OCI-LY1 (cell line): ENCODE data around the gene ELMO1.

Experiments
- EZH2 ChIP-seq: fragments of 200-600 bp; sonication (generic), shearing (Covaris generic); IDR thresholded peaks from 2 replicates; pipeline ENCODE4 v1.8.0; 2017; ENCODE audit warnings: borderline replicate concordance, mixed run types, mild to moderate bottlenecking, antibody characterized with exemption, low read length, moderate library complexity, mixed read lengths
- TF ChIP-seq, protein P1 (sequence below): fragments of 200-600 bp; sonication (generic), shearing (Covaris generic); IDR thresholded peaks from 2 replicates; pipeline ENCODE4 v1.5.1; 2017; ENCODE audit warnings: mild to moderate bottlenecking, antibody characterized with exemption, low read length, moderate library complexity, mixed read lengths

DNA sequence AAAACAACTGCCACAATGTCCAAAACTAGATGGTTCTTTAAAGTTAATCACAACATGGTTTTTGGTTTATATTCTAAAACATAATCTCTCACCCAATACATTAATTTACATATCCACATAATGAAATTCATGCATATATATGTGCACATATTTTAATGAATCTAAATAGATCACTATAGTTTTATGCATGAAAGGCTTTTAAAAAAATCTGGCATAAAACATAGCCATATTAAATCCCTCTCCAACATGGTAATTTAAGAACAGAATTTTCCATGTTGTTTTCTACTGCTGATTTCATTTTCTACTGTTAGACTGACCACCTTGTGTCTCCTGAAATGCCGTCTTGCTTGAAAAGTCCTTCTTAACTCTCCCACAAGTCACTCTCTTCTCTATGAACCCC is 528.2 kb downstream of the ELMO1 start:
- TF ChIP-seq, protein P1, sequence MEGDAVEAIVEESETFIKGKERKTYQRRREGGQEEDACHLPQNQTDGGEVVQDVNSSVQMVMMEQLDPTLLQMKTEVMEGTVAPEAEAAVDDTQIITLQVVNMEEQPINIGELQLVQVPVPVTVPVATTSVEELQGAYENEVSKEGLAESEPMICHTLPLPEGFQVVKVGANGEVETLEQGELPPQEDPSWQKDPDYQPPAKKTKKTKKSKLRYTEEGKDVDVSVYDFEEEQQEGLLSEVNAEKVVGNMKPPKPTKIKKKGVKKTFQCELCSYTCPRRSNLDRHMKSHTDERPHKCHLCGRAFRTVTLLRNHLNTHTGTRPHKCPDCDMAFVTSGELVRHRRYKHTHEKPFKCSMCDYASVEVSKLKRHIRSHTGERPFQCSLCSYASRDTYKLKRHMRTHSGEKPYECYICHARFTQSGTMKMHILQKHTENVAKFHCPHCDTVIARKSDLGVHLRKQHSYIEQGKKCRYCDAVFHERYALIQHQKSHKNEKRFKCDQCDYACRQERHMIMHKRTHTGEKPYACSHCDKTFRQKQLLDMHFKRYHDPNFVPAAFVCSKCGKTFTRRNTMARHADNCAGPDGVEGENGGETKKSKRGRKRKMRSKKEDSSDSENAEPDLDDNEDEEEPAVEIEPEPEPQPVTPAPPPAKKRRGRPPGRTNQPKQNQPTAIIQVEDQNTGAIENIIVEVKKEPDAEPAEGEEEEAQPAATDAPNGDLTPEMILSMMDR, result no peak
- TF ChIP-seq EZH2, result no peak
